H54 (cell line): ENCODE measurements around the gene TAGAP.

ENCODE experiments used
- DNase-seq: peaks from one replicate; pipeline ENCODE4 v3.0.0; 2011; ENCODE audit warnings: low spot score, mixed read lengths; ENCODE audit not compliant: insufficient read length
- FAIRE-seq: peaks from 3 replicates; lab custom pipeline; 2011; peaks lifted over from hg19 to GRCh38; lab: Jason Lieb, UNC
- POLR2A ChIP-seq: IDR thresholded peaks from 2 replicates; pipeline ENCODE4 v1.6.1; 2011; ENCODE audit warnings: low read depth, mild to moderate bottlenecking, low read length

Gene TAGAP

DNA sequence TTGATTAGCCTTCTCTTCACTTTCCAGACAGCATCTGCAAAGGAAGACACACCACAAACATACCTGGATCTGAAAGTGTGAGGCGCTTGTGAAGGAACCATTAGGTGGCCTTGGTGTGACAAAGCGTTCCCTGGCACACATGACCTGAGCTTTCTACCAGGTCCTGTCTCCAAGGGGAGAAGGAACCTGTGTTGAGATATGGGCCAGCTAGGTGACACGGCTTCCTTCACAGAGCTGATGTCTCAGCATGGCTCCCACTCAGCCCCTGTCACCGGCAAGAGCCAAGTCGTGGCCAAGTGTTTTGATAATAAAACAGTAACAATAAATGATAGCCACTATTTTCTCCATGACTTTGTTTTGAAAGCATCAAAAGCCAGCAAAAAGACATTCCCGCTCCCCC lies 20.3 kb upstream of the TAGAP start:
- FAIRE-seq (no peak), DNase-seq (no peak)
- TF ChIP-seq POLR2A = no peak

DNA sequence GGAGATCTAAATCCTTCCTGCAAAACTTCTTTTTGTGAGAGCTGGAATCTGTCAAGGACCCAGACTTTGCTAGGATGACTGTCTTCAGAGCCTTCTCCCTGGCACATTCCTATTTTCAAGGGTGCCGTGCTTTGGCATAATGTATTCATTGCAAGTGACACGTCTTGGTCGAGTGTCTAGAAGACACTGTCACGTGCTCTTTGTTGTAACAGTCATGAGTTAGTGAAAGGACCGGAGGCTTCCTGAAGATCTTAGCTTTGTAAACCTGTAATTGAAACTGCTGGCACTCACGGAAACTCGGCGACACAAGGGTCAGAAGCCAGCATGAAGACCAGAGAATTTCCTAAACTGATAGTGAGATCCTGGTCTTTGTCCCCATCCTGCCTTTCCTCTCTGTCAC lies 19.7 kb upstream of the TAGAP start:
- FAIRE-seq (no peak), DNase-seq (no peak)
- TF ChIP-seq POLR2A = no peak

DNA sequence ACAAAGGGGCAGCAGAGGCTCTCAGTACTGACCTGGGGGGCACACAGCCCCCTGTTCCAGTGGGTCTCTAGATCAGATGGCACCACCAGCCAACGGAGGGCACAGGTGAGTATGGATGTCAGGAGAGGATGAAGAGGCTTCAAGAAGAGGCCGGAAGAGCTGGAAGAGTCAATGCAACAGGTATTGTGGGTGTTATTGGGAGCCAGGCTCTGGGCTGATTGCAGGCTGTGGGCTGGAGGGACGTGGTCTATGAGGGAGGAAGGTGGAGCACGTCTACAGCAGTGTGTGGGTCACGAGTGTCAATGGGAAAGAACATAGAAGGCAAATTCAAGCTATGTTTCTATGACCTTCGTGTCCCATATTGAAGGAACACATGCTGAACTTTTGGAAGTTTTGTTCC lies 18.8 kb upstream of the TAGAP start:
- no peak for TF ChIP-seq POLR2A
- no peak for FAIRE-seq
- DNase-seq = no peak

DNA sequence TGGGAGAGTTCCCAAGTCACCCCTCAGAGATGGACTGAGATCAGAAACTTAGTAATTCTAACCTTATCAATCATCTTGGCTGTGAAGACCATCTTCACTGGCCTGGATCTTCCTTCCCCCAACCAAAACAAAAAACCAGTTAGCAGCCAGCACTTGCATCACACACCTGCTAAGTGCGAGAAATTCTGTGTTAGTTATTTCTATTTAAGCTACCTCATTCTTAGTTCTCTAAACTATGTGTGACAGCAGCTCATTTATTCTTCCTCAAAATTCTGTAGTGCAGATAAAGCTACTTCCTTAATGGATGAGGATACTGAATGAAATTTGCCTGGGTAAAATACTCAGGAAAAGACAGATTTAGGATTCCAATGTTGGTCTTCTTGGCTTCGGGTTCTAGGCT lies 18.2 kb upstream of the TAGAP start:
- DNase-seq = no peak
- no peak for TF ChIP-seq POLR2A
- FAIRE-seq = no peak

DNA sequence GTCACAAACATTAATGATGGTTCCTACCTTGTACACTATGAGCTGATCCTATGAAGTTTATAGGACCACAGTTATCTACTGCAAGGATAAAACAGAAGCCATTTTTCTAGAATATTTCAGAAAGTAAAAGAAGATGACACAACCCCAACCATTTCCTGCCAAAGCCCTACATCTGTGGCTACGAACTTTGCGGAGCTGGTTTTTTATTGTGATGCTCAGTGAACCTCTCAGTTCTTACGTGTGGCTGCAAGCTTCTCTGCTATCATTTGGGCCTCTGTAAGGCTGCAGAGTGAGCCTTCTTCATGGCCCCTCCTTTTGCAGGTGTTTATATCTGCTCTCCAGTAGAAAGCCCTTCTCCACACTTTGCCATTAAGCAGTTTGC lies 17.8 kb upstream of the TAGAP start:
- DNase-seq = no peak
- no peak for FAIRE-seq
- TF ChIP-seq POLR2A = no peak

DNA sequence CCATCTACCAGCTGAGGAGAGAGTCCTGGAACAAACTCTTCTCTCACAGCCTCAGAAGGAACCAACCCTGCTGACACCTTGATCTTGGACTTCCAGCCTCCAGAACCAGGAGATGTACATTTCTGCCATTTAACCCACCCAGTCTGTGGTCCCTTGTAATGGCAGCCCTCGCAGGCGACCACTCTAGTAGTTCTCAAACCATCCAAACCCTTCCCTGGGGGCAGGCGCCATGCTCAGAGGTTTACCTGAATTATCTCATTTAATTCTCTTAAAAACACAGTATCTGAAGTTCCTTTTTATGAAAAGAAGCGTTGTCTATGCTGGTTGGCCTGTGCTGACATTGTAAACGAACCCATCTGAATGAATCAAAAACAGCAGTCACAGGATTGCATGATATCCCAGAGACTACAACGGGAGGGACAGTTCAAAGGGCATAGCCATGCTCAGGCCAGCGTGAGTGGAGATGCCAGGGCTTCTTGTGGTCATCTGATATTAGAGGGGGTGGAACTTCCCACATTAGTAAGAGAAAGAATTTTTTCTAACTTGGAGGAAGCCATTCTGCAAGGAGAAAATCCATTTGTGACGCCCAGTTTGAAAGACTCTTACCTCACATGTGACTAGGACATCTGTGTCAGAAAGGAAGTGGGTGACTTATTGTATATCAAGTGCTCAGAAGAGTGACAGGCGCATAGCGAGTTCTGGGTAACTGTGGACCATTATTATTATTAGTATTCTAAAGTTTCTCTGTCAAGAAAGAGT lies 17.2 kb upstream of the TAGAP start:
- no peak for DNase-seq
- no peak for FAIRE-seq
- no peak for TF ChIP-seq POLR2A

DNA sequence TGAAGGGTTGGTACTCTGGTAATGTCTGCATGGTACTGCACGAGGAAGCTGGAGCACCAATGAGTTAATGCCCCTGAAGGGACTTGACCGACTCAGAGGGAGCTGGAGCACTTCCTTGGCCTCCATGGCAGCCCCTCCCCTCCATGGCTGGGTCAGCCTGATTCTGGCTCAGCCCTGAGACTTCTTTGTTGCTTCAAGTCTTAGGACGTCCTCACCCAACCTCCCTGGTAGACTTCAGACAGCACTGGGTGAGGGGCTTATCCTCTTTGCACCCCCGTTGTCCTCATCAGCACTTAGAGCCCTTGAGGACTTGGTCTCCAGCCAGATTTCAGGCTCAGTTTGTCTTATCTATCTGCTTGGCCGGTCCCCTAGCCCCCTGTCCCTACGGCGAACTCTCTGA lies 16.4 kb upstream of the TAGAP start:
- no peak for TF ChIP-seq POLR2A
- FAIRE-seq (no peak), DNase-seq (no peak)

DNA sequence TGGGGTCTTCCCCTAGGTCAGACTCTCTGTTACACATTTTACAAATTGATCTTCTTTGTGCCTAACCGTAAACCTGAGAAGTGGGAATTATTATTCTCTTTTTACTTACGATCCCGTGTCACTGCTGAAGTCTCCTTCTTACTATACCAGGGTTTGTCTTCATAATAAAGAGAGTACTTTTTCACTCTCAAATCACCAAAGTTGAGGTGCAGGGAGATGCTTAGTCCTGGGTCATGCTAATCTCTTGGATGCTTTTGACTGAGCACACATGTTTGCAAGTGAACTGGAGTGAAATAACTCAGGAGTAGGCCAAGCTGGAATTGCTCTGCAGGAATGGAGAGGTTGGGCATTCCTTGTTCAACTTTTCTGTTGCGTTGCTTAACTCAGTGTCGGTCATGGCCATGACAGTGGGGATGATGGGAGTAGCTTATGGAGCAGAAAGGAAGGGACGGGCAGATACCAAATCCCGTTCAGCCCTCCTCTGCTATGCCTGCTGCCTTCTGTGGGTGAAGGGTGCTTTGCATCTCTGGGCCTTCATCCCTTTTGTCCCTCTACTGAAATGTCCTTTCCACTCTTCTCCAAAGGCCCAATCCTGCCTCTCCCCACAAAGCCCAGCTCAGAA lies 15.2 kb upstream of the TAGAP start:
- no peak for TF ChIP-seq POLR2A
- DNase-seq = no peak
- FAIRE-seq = no peak

DNA sequence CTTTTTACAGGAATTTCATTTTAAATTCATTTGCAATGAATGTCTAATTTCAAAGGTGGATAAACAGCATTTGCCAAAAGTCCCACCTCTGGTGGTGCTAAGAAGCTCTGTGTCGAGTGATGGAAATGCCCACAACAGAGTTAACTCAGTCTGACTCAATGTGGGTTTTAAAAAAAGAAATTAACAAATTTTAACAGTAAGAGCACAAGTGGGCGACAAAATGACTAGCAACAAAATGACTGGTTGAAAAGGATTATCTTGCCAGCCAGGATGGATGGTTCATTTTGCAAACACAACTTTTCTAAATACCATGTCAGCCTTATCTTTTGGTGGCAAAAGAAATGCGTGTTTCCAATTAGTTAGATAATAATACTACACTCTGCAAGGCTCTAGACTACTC lies 14.3 kb upstream of the TAGAP start:
- no peak for TF ChIP-seq POLR2A
- FAIRE-seq (no peak), DNase-seq (no peak)

DNA sequence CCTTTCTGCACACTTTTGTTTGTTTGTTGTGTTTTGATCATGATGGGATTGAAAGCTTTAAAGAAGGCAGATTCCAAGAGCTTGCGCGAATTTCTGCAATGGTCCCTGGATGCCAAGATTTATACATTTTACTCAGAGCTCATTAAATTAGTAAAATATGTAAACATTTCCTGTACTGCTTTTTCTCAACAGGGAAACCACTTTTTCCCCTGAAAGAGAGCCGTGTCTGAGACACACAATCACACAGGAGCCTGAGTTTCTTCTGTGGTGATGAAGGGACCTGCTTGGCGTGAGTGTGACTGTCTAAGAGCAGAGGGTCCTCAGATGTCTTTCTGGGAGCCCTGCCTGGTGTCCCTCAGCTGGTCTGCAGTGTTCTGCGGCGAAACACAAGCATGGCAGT lies 12.1 kb upstream of the TAGAP start:
- DNase-seq = no peak
- no peak for TF ChIP-seq POLR2A
- no peak for FAIRE-seq

DNA sequence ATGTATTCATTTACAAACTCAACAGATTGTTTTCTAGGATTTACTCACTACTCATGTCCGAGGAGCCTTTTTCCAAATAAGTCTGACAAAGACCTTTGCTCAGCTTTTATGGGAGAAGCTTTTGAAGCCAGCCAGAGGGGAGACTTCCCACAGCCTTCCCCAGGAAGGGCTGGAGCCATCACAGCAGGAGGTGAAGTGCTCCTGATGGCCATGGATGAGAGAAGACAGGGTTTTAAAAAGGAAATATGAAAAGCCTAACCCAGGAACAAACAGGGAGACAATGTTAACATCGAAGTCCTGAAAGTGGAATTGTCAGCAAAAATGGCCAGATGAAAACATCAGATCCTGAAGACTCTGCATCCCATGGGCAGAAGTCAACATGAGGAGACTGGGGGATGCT lies 11.6 kb upstream of the TAGAP start:
- no peak for DNase-seq
- FAIRE-seq = no peak

DNA sequence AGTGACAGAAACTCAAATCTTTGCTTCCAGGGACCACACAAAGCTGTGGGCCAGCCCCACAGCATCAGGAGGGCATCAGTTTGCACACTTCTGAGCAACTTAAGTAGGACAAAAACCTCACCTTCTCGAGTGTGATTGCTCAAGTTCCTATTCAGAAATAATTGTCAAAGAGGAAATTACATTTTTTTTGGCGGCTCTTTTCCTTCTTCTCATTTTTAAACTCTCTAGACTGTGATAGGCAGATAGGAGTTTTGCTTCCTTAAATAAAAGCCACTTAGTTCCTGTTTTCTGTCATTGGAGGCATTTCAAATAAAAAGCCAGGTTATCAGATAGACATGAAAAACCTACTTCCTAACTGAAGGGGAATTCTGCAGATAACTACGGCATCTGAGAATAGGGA lies 11.2 kb upstream of the TAGAP start:
- no peak for DNase-seq
- no peak for TF ChIP-seq POLR2A
- FAIRE-seq = no peak

More for the DNA sequence above, 11.6 kb upstream of the TAGAP start:
- no peak for TF ChIP-seq POLR2A

DNA sequence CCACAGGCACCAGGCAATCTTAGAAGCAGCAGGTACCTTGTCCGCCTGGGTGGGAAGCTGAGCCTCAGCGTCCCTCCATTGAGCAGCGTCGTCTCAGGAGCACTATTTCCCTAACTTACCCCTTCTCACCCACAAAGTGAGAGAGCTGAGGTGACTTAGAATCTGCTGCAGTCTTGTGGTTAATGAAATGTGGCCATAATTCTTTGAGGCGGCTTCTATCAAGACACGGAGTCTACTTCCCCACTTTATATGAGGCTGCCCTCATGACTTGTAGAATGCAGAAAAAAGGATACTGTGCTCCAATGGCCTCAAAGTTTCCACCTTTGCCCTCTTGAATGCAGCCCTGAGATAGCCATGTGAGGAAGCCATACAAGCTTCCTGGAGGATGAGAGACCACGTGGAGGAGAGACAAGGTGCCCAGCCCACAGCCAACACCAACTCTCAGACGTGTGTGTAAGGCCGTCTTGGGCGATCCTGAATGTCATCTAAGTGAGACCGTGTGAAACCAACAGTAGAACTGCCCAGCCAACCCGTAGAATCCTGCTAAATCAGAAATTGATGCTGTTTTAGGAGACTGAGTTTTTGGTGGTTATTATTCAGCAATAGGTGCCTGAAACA lies 9.1 kb upstream of the TAGAP start:
- TF ChIP-seq POLR2A = no peak

DNA sequence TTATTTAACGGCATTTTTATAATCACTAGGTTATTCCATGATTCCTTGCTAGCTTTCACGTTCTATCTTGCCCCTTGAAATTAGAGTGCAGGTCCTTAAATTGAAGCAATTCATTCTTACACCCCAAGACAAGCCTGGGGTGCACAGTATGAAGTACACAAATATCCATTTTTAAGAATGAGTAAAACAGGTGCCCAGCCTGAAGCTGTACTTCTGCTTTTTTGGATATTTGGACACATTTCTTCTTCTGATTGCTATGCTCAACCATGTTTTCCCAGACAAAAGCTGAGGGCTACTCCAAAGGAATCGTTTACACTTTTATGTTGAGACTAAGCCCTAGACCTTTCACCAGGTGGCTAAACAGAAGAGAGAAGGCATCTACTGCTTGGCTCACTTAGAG lies 7.9 kb upstream of the TAGAP start:
- no peak for TF ChIP-seq POLR2A
- DNase-seq (no peak), FAIRE-seq (no peak)

More for the DNA sequence above, 9.1 kb upstream of the TAGAP start:
- DNase-seq (no peak), FAIRE-seq (no peak)
